ENCODE data around the gene MAFG.

The MAFG gene

GRCh38 chr17:81934850-81935708, 7.5 kb upstream of the MAFG start:
- DNase-seq (ENCODE audit: extremely low read depth, low read depth) = no peak
- TF ChIP-seq CTCF (IDR thresholded peaks at IDR 0.05; ENCODE audit: low read depth, low read length, missing control alignments) = no peak
- H3K4me3 ChIP-seq (replicated peaks; ENCODE audit: low read depth, low read length) = peak overlapping the region; percentile 93

DNA sequence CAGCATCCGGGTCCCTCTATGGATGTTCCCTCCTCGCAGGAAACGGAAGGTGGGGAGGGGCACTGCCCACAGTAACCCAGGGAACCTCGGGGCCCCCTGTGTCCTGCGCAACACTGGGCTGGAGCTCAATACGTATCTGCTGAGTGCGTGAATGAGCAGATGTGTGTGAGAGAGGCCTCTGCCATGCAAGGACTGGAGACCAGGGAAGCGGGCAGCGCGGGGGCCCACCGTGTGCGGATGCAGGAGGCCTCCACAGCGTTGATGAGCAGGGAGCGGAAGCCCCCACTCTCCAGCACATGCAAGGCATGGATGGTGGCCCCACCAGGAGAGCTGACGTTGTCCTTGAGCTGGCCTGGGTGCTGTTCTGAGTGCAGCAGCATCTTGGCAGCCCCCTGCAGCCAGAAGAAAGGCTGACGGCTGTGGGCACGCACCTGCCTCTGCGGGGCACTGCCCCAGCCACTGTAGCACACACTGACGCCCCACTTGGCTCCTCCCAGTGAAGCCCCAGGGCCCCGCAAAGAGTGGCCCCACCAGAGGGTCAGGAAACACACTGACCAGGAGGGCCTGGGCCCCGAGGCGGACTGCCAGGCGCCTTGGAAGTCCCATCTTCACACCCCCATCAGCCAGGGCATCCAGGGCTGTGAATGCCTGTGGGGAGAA, 6.7 kb upstream of the MAFG start:
- H3K4me3 ChIP-seq (replicated peaks; ENCODE audit: low read depth, low read length) = no peak overlapping the region
- TF ChIP-seq CTCF (IDR thresholded peaks at IDR 0.05; ENCODE audit: low read depth, low read length, missing control alignments) = no peak
- DNase-seq (ENCODE audit: extremely low read depth, low read depth) = no peak

DNA sequence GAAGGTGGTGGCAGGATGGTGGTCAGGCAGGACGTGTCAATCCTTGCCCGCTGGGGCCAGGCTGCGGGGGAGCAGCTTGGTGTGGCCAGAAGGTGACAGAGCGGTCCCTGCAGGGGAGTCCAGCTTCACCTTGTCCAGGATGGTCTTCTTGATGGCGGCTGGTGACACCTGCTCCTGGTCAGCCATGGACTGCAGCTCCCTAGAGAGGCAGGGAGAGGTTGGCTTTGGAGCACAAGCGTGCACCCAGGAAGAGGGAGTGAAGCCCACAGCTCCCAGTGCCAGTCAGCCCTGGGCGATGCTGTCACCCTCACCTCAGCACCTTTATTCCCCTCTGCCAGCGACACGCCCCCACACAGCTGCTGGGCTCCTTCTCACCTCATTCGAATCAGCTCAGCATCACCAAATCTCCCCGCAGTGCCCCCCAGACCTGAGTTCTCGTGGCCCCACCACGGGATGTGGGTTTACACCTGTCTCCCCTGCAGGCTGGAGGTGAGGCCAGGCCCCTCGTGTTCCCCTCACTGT, 5.7 kb upstream of the MAFG start:
- H3K4me3 ChIP-seq (replicated peaks; ENCODE audit: low read depth, low read length) = no peak overlapping the region
- DNase-seq (ENCODE audit: extremely low read depth, low read depth) = no peak
- TF ChIP-seq CTCF (IDR thresholded peaks at IDR 0.05; ENCODE audit: low read depth, low read length, missing control alignments) = no peak

GRCh38 chr17:81932333-81932983, 4.9 kb upstream of the MAFG start:
- no peak overlapping the region for H3K4me3 ChIP-seq (replicated peaks; ENCODE audit: low read depth, low read length)
- no peak for TF ChIP-seq CTCF (IDR thresholded peaks at IDR 0.05; ENCODE audit: low read depth, low read length, missing control alignments)
- DNase-seq (ENCODE audit: extremely low read depth, low read depth) = no peak

DNA sequence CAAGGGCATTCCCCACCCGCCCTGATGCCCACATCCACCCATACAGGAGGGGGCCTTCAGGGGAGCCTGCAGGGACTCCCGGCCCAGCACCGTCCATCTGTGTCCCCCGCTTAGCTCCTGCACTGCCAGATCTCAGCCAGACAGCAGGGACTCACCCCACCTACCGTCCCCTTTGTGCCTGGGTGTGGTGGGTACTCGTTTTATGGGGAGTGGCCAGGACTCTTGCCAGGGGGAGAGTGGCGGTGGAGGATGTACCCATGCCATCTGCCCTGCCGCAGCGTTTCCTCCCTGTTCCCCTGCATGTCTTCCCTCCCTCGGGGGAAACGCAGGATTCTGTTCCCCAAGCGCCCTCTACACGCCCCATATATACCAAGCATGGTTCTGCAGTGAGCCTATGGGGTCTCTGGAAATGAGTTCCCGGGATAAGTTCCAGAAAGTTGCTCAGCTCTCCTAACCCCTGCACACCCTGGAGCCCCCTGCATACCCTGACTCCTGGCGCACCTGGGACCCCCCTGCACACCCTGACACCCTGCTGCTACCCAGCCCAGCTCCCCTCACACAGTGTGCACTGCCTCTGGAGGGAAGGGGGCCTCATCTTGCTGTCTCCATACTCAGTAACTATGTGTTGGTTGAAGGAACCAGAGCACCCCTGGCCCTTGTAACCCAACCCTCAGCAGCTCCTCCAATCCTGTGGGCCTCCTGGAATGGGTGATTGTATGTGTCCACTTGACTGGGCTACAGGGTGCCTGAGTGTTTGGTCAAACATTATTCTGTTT, 4.2 kb upstream of the MAFG start:
- DNase-seq (ENCODE audit: extremely low read depth, low read depth) = no peak
- no peak overlapping the region for H3K4me3 ChIP-seq (replicated peaks; ENCODE audit: low read depth, low read length)
- no peak for TF ChIP-seq CTCF (IDR thresholded peaks at IDR 0.05; ENCODE audit: low read depth, low read length, missing control alignments)

DNA sequence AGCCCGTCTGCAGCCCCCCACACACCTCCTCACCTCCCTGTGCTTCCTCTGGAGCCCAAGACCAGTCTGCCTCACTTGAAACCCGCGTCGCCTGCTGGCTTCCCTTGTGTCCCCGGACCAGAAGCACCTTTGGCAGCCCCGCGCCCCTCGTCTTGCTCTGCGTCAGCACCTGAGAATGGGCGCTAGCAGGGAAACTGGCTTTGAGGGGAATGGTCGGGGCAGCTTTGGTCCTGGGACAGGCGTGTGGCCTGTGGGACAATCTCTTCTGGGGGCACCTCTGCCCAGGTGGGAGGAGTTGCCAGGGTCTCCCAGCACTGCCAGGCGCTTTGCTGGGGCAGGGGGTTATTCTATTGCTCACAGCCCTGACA, 3.6 kb upstream of the MAFG start:
- TF ChIP-seq CTCF (IDR thresholded peaks at IDR 0.05; ENCODE audit: low read depth, low read length, missing control alignments) = no peak
- no peak overlapping the region for H3K4me3 ChIP-seq (replicated peaks; ENCODE audit: low read depth, low read length)
- no peak for DNase-seq (ENCODE audit: extremely low read depth, low read depth)
